Hepatocyte (in vitro differentiated cells): ENCODE data around the gene UBAP2L.

Experiments
- CTCF ChIP-seq: fragments of 200-600 bp; sonication (generic); IDR thresholded peaks from 2 replicates; pipeline ENCODE4 v1.5.1; 2016; ENCODE audit warnings: antibody characterized with exemption, mild to moderate bottlenecking; ENCODE audit not compliant: poor library complexity
- EZH2 ChIP-seq: fragments of 200-600 bp; sonication (generic); IDR thresholded peaks from 2 replicates; pipeline ENCODE4 v1.6.1; 2016; ENCODE audit warnings: antibody characterized with exemption, mild to moderate bottlenecking, borderline replicate concordance

GRCh38 chr1:154208677-154209388 lies 11.9 kb upstream of the UBAP2L start:
- TF ChIP-seq EZH2 (no peak), CTCF (no peak)
